Bladder microvascular endothelial cell (primary cell): ENCODE data around the gene LRG1. TPM values are rescaled to one million over a fixed set of nuclear protein-coding genes. Genes with fewer than 3 reads are reported as not detected.

ENCODE experiments used
- total RNA-seq: library from RNA; depleted of rRNA; stranded (reverse); fragments of >200 nt; gene quantifications from 2 replicates; pipeline ENCODE4 v1.2.3, GENCODE V29; 2014

Gene LRG1
- 0.49 and 1.5 TPM in 2 replicates for total RNA-seq

GRCh38 chr19:4539693-4540581 lies at the start of gene LRG1:
Gene LRG1, minus strand, starts transcription at chr19:4540036. Its CDS starts 23 bp downstream, at chr19:4540013.

GRCh38 chr19:4559569-4559968 lies 19.7 kb upstream of the LRG1 start, which contains the start of gene SEMA6B:
Gene SEMA6B, minus strand, starts transcription at chr19:4559684. Its CDS starts 1,227 bp downstream, at chr19:4558457.

GRCh38 chr19:4534836-4535658 lies 4.8 kb downstream of the LRG1 start, which contains the start of gene PLIN5:
Gene PLIN5, minus strand, starts transcription at chr19:4535224. Its CDS starts 1,150 bp downstream, at chr19:4534074.

GRCh38 chr19:4518345-4519171 lies 21.3 kb downstream of the LRG1 start, which contains the start of gene PLIN4:
Gene PLIN4, minus strand, starts transcription at chr19:4518486. Its CDS starts 214 bp downstream, at chr19:4518272.

Other genes starting within 250 kb of the LRG1 start
- gene TMIGD2, start 237.6 kb downstream of the LRG1 start, total RNA-seq: not detected in 2 replicates
- gene FSD1, start 235.4 kb downstream of the LRG1 start, total RNA-seq: 6.0 and 11.6 TPM in 2 replicates
- gene STAP2, start 201.2 kb downstream of the LRG1 start, total RNA-seq: 21.2 and 63.9 TPM in 2 replicates
- gene MPND, start 196.5 kb downstream of the LRG1 start, total RNA-seq: 7.2 and 8.7 TPM in 2 replicates
- gene SH3GL1, start 139.5 kb downstream of the LRG1 start, total RNA-seq: 26.7 and 62.7 TPM in 2 replicates
- gene CHAF1A, start 137.4 kb downstream of the LRG1 start, total RNA-seq: 13.8 and 14.5 TPM in 2 replicates
- gene UBXN6, start 82.2 kb downstream of the LRG1 start, total RNA-seq: 70.5 and 81.4 TPM in 2 replicates
- gene HDGFL2, start 67.7 kb downstream of the LRG1 start, total RNA-seq: 53.1 and 58.3 TPM in 2 replicates
- 3.3 TPM in 1 of 2 replicates, not detected in the other for gene PLIN4, start 21.6 kb downstream of the LRG1 start, total RNA-seq
- 0.16 and 4.7 TPM in 2 replicates for gene PLIN5, start 4.8 kb downstream of the LRG1 start, total RNA-seq
- 136 and 191 TPM in 2 replicates for gene SEMA6B, start 19.6 kb upstream of the LRG1 start, total RNA-seq
- 52.0 and 74.3 TPM in 2 replicates for gene TNFAIP8L1, start 99.5 kb upstream of the LRG1 start, total RNA-seq
- gene MYDGF, start 130.3 kb upstream of the LRG1 start, total RNA-seq: 194 and 217 TPM in 2 replicates
- gene DPP9, start 183.8 kb upstream of the LRG1 start, total RNA-seq: 24.4 and 34.0 TPM in 2 replicates